ENCODE data around the gene PLN.

- TF ChIP-seq SMARCE1 (IDR thresholded peaks at IDR 0.05) (no peak), ELF1 (tag; IDR thresholded peaks at IDR 0.05) (no peak), BACH1 (tag; IDR thresholded peaks at IDR 0.05) (no peak)
These were observed 24.9 kb upstream of the PLN start for GRCh38 chr6:118523216-118523615.
